GM11168 (cell line): ENCODE data around the gene C11orf65.
"Not testable (repeated sequence)": the region's sequence is repeated elsewhere in the genome, so short reads cannot be mapped to it uniquely, and the experiment has no call there.

Experiments used
- in situ Hi-C: fragments of 300-500 bp; cut with MboI; formaldehyde crosslinking; loops from one replicate; pipeline ENCODE4 v1.12.0; 2022; ENCODE audit warnings: low sequenced_read_pairs; ENCODE audit not compliant: unreplicated experiment

Gene C11orf65

DNA sequence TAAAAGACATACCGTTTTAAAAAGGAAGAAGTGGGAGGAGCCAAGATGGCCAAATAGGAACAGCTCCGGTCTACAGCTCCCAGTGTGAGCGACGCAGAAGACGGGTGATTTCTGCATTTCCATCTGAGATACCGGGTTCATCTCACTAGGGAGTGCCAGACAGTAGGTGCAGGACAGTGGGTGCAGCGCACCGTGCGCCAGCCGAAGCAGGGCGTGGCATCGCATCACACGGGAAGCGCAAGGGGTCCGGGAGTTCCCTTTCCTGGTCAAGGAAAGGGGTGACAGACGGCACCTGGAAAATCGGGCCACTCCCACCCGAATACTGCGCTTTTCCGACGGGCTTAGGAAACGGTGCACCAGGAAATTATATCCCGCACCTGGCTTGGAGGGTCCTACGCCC lies 93.8 kb downstream of the C11orf65 start:
- in situ Hi-C loops: not testable (repeated sequence)

DNA sequence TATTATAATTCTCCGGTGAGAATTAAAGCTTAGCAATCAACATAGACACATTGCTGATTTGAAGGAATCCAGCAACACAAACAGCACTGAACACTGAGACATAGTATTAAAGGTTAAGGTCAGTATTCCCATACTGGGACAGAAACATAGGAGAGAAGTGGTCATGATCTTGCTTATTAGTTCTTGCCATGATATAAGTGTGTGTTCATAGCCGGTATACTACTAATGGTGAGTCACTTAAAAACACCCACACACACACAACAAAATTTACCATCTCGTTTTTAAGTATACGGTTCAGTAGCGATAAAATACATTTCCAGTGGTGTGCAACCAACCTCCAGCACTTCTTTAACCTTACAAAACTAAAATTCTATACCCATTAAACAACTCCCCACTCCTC lies 96.3 kb downstream of the C11orf65 start:
- in situ Hi-C loops: no loop called here

DNA sequence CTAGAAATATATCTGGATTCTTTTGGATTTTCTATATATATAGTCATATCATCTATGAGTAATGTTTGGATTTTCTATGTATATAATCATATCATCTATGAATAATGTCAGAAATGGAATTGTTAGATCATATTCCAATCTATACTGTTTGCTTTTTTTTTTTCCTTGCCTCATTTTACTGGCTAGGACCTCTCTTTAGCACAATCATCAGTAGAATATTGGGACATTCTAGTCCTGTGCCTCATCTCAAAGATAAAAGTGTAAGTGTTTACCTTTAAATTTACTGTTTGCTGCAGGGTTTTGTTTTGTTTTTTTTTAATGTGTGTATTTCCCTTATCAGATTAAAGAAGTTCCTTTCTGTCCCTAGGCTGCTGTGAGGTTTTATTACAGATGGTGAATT lies 97.0 kb downstream of the C11orf65 start:
- in situ Hi-C loops: no loop called here

DNA sequence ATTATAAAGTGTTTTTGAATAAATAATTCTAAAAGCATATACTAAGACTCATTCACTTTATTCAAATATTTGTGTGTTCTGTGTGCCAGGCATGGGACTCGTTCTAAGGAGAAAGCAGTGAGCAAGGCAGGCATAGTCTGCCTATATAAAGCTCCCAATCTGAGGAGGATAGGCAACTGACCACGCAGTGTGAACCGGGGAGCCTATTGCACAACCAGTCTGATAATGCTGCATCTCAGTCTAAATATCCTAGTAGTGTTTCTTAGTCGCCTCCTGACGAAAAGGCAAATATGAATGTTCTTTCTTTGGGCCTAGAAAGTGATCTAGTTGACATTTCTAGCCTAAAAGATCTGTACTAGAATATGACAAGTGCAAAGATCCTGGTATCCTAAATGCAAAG lies 98.3 kb downstream of the C11orf65 start:
- in situ Hi-C loops: no loop called here

DNA sequence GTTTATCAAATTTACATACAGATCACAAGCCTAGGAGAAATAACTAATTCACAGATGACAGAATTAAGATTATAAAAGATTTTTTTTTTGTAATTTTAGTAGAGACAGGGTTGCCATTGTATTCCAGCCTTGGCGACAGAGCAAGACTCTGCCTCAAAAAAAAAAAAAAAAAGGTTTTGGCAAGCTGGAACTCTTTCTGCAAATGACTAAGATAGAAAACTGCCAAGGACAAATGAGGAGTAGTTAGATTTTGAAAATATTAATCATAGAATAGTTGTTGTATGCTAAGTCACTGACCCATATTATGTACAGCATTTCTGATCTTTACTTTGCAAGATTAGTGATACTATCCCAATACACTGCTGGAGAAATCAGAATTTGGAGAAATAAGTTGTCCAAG lies 99.2 kb downstream of the C11orf65 start:
- in situ Hi-C loops: no loop called here

DNA sequence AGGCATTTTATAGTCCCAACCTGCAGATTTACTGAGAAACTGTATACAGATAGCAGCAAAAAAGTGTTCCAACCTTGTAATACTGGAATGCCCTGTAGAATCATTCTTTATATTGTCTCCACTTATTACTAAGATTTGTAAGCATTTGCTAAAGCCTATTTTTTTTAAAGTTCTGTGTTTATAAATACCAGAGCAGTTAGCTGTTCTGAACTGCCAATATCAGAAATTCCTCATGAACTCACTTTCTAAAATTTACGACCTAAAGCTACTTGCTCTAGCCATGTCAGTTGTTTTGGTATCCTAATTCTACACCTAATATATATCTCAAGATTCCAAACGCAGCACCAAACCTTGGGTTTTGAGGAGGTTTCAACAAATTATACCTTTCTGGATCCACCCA lies 103.2 kb downstream of the C11orf65 start:
- in situ Hi-C loops: no loop called here

DNA sequence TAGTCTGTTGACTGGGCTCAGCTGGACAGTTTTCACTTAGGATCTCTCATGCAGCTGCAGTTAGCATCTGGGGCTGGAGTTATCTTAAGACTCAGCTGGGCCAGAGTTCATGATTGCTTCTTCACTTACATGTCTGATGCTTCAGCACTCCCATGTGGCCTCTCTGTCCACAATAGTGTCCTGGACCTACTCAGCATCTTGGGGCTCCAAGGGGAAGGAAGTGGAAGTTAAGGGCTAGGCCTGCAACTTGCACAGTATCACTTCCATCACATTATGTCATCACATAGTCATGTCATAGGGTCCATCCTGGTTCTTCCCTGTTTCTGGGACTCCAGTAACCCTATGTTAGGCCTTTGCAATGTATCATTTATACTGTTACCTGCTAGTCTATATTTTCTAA lies 115.9 kb downstream of the C11orf65 start:
- in situ Hi-C loops: no loop called here

DNA sequence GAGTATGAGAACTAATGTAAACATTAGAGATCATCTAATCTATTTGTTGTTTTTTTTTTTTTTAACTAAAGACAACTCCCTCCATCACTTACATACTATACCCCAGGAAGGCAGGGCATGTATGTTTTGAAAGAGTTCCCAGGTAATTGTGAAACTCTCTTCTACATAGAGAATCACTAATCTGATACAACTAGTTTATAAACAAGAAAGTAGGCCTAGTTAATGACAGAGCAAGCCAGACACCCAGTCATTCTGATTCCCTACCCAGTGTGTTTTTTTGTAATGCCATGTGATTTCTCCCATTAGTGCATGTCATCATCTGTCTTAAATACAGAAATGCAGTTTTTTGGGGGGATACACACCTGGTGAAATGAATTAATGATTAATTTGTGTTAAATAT lies 120.9 kb downstream of the C11orf65 start:
- in situ Hi-C loops: no loop called here

DNA sequence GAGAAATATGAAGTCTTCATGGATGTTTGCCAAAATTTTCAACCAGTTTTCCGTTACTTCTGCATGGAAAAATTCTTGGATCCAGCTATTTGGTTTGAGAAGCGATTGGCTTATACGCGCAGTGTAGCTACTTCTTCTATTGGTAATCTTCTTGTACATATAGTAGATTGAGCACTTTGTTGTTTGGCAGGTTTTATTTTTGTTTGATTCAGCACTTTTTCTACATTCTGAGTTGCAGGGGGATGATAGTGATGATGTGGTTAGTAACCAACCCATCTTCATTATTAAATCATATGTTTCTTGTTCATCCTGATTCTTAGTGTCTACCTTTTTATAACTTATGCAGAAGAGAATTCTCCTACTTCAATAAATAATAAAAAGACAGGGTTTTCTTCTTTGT lies 121.6 kb downstream of the C11orf65 start:
- in situ Hi-C loops: no loop called here

DNA sequence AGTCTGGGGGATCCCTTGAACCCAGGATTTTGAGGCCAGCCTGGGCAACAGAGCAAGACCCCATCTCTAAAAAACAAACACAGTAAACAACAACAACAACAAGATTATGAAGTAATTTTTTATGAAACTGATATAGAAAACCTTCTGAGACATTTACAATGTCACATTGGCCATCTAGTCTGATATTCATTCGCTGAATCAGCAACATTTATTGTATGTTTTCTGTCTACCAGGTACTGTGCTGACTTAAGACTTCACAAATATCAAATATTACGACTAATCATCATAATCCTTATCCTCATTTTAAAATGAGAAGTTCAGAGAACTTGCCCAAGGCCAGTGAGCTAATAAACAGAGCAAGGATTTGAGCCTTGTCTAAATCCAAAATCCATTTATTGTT lies 123.6 kb downstream of the C11orf65 start:
- in situ Hi-C loops: no loop called here

DNA sequence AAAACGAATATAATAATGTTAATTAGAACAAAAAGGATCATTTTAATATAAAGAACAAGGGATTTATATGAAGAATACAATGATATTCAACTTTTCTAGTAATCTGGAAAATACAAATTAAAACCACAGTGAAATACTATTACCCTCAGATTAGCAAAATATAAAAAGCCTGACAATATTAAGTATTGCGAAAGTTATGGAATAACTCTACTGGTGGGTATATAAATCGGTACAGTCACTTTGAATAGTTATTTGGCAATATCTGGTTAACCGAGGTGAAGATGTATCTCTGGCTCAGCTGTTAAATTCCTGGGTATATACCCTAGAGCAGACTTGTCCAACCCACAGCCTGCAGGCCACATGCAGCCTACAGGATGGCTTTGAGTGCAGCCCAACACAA lies 125.7 kb downstream of the C11orf65 start:
- in situ Hi-C loops: no loop called here

DNA sequence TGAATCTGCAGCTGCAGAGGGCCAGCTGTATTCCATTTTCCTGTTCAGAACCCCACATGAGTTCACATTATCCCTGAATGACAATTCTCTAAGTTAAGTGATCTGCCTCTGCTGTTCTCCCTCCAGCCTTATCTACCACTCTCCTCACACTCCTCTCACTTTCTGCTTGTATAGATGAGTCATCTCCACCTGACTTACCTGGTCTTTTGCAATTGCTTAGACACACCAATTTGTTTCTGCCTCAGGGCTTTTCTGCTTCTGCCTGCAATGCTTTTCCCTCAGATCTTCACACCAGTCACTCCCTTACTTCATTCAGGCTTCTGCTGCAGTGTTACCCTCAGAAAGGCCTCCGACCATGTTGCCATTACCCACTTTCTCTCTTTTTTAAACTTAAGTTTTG lies 126.4 kb downstream of the C11orf65 start:
- in situ Hi-C loops: no loop called here

DNA sequence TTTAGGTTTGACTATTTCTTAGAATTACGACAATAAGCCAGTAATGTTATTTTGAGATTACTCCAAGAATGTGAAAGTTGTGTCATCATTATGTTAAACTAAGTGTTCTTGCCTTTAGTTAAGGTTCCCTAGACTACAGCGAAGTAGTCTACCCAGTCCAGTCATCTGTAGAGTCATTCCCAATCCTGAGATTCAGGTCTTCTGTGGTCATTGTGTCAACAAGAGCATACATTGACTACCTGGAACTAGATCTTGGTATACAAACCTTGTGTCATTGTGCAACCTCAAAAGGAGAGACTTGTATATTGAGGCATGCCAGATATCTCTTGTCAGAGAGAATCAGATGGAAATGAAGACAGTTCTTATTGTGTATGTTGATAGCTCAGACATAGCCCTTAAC lies 128.6 kb downstream of the C11orf65 start:
- in situ Hi-C loops: no loop called here

DNA sequence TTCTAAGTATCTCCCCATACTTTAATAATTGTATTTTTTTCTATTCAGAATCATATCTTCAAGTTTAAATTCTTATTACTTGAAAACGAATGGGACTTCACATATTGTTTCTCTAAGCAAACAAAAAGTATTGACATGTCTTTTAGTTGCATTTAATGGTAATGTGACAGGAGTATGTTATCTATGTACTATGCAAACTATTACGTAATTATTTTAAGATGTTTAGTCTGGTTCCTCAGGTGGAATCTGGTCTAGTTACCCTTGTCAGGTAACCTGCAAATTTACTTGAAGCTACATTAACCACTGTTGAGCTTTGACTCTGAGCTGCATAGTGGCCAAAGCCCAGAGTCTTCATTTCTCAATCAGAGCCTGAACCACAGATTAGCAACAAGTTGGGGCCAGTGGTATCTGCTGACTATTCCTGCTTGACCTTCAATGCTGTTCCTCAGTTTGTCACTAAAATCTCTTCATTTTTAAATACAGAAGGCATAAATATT lies 133.9 kb downstream of the C11orf65 start:
- in situ Hi-C loops: no loop called here
